ENCODE results near the gene SETD4. TPM values are rescaled to one million over a fixed set of nuclear protein-coding genes. Genes with fewer than 3 reads are reported as not detected.

Gene SETD4
- total and polyA plus RNA-seq, 7 donors: 4.8 to 19.9 (median 14.3) TPM

DNA sequence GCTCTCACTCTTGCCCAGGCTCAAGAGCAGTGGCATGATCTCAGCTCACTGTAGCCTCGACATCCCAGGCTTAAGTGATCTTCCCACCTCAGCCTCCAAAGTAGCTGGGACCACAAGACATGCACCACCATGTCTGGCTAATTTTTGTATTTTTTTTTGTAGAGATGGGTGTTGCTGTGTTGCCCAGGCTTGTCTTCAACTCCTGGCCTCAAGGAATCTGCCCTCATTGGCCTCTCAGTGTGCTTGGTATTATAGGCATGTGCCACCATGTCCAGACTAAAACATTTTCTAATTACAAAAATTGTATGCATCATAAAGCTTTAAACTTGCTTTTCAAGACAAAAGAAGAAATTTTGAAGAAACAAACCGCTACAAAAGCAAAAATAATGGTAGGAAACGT is 29.6 kb upstream of the SETD4 start:
- WGBS, 2 donors: 89 to 91% methylated on average over 3 of the region's 3 CpGs
- TF ChIP-seq EP300 (IDR thresholded peaks at IDR 0.05) (no peak), POLR2A (IDR thresholded peaks at IDR 0.05) (no peak), POLR2AphosphoS5 (IDR thresholded peaks at IDR 0.05) (no peak)
- TF ChIP-seq, protein P1, sequence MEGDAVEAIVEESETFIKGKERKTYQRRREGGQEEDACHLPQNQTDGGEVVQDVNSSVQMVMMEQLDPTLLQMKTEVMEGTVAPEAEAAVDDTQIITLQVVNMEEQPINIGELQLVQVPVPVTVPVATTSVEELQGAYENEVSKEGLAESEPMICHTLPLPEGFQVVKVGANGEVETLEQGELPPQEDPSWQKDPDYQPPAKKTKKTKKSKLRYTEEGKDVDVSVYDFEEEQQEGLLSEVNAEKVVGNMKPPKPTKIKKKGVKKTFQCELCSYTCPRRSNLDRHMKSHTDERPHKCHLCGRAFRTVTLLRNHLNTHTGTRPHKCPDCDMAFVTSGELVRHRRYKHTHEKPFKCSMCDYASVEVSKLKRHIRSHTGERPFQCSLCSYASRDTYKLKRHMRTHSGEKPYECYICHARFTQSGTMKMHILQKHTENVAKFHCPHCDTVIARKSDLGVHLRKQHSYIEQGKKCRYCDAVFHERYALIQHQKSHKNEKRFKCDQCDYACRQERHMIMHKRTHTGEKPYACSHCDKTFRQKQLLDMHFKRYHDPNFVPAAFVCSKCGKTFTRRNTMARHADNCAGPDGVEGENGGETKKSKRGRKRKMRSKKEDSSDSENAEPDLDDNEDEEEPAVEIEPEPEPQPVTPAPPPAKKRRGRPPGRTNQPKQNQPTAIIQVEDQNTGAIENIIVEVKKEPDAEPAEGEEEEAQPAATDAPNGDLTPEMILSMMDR (IDR thresholded peaks at IDR 0.05): no peak
- Histone ChIP-seq H3K4me3 (no peak overlapping the region), H3K36me3 (no peaks in the 10 kb centered on the region), H3K27me3 (no peaks in the 10 kb centered on the region), H3K27ac (no peak overlapping the region), H3K9me3 (peaks cover 0 to 9% (median 0%) of the 10 kb centered on the region in 4 donors), H3K4me1 (no peaks in the 10 kb centered on the region)
- no peak for DNase-seq
- intact Hi-C loops (cut with DNase I): no loop called here

DNA sequence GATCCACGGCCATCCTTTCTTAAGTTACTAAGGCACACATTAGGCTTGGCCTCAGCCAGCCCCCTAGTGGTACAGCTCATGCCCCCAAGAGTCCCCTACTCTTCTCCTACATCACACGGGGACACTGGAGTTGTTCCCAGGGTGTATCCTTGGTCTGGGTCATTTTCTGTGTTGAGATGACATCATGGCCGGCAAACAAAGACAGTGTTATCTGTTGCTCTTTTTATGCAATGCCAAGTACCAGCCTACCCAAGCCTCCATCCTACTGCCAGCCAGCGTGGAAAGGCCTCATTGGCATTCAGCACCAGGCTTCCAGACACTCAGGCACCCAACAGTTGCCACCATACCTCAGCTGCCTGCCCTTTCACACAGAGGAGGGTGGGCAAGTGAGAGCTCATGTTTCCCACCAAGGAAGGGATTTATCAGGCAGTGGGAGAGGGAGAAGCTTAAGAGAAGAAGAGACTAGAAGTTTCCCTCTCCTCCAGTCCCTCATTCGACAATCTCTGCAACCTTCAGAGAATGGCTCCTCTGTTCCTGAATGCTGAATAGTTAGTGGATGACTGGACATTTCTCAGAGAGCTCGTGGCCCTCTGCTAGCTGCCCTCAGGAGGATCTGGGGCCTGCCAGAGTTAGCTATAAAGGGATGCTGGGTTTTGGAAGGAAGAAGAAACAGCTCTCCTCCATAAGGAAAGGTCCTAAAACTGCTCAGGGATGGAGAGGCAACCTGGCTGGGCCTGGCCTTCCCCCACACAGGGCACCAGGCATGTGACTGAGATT is 27.2 kb upstream of the SETD4 start:
- intact Hi-C loops (cut with DNase I): no loop called here
- H3K27me3 ChIP-seq: no peaks in the 10 kb centered on the region
- no peak for DNase-seq
- no peak overlapping the region for H3K27ac ChIP-seq
- no peaks in the 10 kb centered on the region for H3K36me3 ChIP-seq
- no peak for TF ChIP-seq EP300 (IDR thresholded peaks at IDR 0.05)
- TF ChIP-seq POLR2AphosphoS5 (IDR thresholded peaks at IDR 0.05): no peak
- no peak for TF ChIP-seq POLR2A (IDR thresholded peaks at IDR 0.05)
- TF ChIP-seq, protein P1 (IDR thresholded peaks at IDR 0.05): no peak
- 76 to 80% methylated on average over 6 of the region's 6 CpGs for WGBS, 2 donors
- no peaks in the 10 kb centered on the region for H3K4me1 ChIP-seq
- no peak overlapping the region for H3K4me3 ChIP-seq
- H3K9me3 ChIP-seq: no peaks in the 10 kb centered on the region

DNA sequence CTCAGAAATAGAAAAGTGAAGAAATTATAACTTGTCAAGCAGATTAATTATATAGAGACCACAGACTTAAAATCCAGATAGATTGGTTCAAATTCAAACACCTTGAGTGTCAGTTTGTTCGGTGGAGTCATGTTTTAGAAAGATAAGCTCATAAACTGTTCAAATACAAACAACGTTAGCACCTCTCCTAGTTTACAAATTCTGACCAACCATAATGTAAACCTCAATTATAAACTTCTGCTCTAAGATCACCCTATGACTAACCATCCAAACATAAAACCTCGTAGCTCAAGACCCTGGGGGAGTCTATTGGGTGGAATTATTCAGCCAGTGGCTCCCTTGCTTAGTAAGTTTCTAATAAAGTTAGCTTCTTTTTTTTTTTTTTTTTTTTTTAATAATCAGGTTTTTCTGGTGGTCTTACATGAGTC is 21.9 kb upstream of the SETD4 start:
- intact Hi-C loops (cut with DNase I): no loop called here
- 23 to 64% methylated on average over 3 of the region's 3 CpGs for WGBS, 2 donors
- TF ChIP-seq POLR2AphosphoS5 (IDR thresholded peaks at IDR 0.05) (no peak), EP300 (IDR thresholded peaks at IDR 0.05) (no peak), POLR2A (IDR thresholded peaks at IDR 0.05) (no peak)
- TF ChIP-seq, protein P1 (IDR thresholded peaks at IDR 0.05): no peak
- no peaks in the 10 kb centered on the region for H3K9me3 ChIP-seq
- no peaks in the 10 kb centered on the region for H3K4me1 ChIP-seq
- no peaks in the 10 kb centered on the region for H3K27me3 ChIP-seq
- no peak overlapping the region for H3K27ac ChIP-seq
- no peaks in the 10 kb centered on the region for H3K36me3 ChIP-seq
- DNase-seq: no peak
- no peak overlapping the region for H3K4me3 ChIP-seq

DNA sequence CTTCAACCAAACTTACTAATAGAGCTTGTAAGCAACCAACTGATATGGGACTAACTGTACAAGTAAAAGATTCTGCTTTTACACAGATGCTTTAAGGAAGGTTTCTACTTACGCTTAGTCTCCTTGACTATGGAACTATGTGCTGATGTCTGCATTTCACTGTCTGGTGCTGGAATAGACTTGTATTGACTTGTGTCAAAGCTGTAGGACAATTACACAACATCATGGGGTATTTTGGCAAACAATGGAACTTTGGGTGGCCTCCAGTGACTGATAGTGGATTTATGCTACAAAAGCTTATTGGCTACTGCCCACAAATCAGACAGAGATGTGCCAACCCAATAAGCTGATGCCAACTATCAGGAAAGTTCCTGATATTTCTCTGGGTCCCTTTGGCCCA is 20.1 kb upstream of the SETD4 start:
- no peaks in the 10 kb centered on the region for H3K4me1 ChIP-seq
- no peak overlapping the region for H3K27ac ChIP-seq
- no peaks in the 10 kb centered on the region for H3K36me3 ChIP-seq
- no peaks in the 10 kb centered on the region for H3K27me3 ChIP-seq
- no peak for TF ChIP-seq POLR2AphosphoS5 (IDR thresholded peaks at IDR 0.05)
- no peak for TF ChIP-seq POLR2A (IDR thresholded peaks at IDR 0.05)
- TF ChIP-seq, protein P1 (IDR thresholded peaks at IDR 0.05): no peak
- no peak for TF ChIP-seq EP300 (IDR thresholded peaks at IDR 0.05)
- 94 to 95% methylated on average over 1 of the region's 1 CpG for WGBS, 2 donors
- H3K9me3 ChIP-seq: no peaks in the 10 kb centered on the region
- intact Hi-C loops (cut with DNase I): no loop called here
- no peak overlapping the region for H3K4me3 ChIP-seq
- no peak for DNase-seq
